ENCODE results near the gene CDC42EP2. TPM values are rescaled to one million over a fixed set of nuclear protein-coding genes. Genes with fewer than 3 reads are reported as not detected.

The CDC42EP2 gene
- total and polyA plus RNA-seq, 2 donors from 2014 or later: 13.7 to 19.4 TPM

DNA sequence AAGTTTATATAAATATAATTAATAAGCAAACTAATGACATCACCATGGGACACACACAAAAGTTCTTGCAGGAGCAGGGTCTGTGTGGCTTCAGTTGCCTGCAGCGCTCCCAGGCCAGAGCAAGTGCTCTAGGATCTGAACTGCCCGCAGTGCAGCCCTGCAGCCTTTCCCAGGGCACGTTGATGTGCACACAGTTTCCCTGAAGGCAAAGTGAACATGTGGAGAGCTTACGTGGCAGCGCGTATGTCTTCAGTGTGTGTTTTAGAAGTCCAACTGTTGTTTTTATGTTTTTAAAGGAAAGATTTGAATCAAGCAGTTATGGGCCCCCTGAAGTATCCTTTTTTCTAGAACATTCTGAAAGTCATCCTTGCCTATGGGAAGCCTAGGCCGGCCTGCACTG, 38.7 kb downstream of the CDC42EP2 start:
- H3K4me3 ChIP-seq (ENCODE audit: low read length in 3 of 3): no peak overlapping the region
- H3K36me3 ChIP-seq (ENCODE audit: control insufficient read depth in 2 of 3, insufficient read depth in 3 of 3, low read length in 3 of 3): peaks cover 7 to 31% (median 23%) of the 10 kb centered on the region in 3 donors
- DNase-seq (peak in 1 of 5 donors; percentile 45), FAIRE-seq (no peak)
- H3K27me3 ChIP-seq (ENCODE audit: control insufficient read depth, insufficient read depth, low read length): no peaks in the 10 kb centered on the region
- H3K9me3 ChIP-seq (ENCODE audit: control insufficient read depth in 2 of 3, insufficient read depth in 1 of 3, low read length in 3 of 3): no peaks in the 10 kb centered on the region
- no peak overlapping the region for H3K27ac ChIP-seq (ENCODE audit: low read depth in 2 of 2, low read length in 2 of 2)
- peaks cover 0 to 19% (median 12%) of the 10 kb centered on the region in 3 donors for H3K4me1 ChIP-seq (ENCODE audit: control insufficient read depth in 2 of 3, insufficient read depth in 2 of 3, low read depth in 1 of 3, low read length in 3 of 3)
- intact Hi-C loops (cut with DNase I): no loop called here
- no peak overlapping the region for H3K9ac ChIP-seq (ENCODE audit: low read length in 3 of 3)
- TF ChIP-seq, protein P1, sequence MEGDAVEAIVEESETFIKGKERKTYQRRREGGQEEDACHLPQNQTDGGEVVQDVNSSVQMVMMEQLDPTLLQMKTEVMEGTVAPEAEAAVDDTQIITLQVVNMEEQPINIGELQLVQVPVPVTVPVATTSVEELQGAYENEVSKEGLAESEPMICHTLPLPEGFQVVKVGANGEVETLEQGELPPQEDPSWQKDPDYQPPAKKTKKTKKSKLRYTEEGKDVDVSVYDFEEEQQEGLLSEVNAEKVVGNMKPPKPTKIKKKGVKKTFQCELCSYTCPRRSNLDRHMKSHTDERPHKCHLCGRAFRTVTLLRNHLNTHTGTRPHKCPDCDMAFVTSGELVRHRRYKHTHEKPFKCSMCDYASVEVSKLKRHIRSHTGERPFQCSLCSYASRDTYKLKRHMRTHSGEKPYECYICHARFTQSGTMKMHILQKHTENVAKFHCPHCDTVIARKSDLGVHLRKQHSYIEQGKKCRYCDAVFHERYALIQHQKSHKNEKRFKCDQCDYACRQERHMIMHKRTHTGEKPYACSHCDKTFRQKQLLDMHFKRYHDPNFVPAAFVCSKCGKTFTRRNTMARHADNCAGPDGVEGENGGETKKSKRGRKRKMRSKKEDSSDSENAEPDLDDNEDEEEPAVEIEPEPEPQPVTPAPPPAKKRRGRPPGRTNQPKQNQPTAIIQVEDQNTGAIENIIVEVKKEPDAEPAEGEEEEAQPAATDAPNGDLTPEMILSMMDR (IDR thresholded peaks at IDR 0.05; ENCODE audit: borderline replicate concordance, extremely low read depth, insufficient read depth): no peak

DNA sequence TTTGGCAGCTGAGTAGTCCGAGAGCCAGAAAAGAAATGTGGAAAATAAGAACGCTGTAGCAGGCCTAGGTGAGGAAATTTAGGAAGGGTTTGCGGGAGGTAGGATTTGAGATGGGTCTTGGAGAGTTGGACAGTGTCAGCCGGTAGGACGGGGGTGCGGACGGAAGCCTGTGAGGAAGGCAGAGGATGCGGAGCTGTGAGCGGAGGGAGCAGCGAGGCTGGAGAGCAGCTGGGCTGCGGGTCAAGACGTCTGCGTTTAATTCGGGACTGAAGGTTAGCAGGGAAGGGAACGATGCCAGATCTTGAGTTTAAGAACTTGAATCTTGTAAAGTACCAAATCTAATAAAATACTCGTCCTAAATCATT, 39.2 kb downstream of the CDC42EP2 start:
- intact Hi-C loops (cut with DNase I): no loop called here
- Histone ChIP-seq H3K4me3 (ENCODE audit: low read length in 3 of 3) (peak overlapping the region; percentile 59 to 82 (median 64)), H3K36me3 (ENCODE audit: control insufficient read depth in 2 of 3, insufficient read depth in 3 of 3, low read length in 3 of 3) (peaks cover 4 to 26% (median 19%) of the 10 kb centered on the region in 3 donors), H3K9me3 (ENCODE audit: control insufficient read depth in 2 of 3, insufficient read depth in 1 of 3, low read length in 3 of 3) (no peaks in the 10 kb centered on the region), H3K27me3 (ENCODE audit: control insufficient read depth, insufficient read depth, low read length) (no peaks in the 10 kb centered on the region), H3K27ac (ENCODE audit: low read depth in 2 of 2, low read length in 2 of 2) (peak overlapping the region in 1 of 2 donors; percentile 26), H3K4me1 (ENCODE audit: control insufficient read depth in 2 of 3, insufficient read depth in 2 of 3, low read depth in 1 of 3, low read length in 3 of 3) (peaks cover 0 to 19% (median 12%) of the 10 kb centered on the region in 3 donors), H3K9ac (ENCODE audit: low read length in 3 of 3) (peak overlapping the region in 2 of 3 donors; percentile 43 to 69)
- FAIRE-seq (no peak), DNase-seq (peak in 2 of 5 donors; percentile 72 to 78)
- TF ChIP-seq, protein P1 (IDR thresholded peaks at IDR 0.05; ENCODE audit: borderline replicate concordance, extremely low read depth, insufficient read depth): no peak

DNA sequence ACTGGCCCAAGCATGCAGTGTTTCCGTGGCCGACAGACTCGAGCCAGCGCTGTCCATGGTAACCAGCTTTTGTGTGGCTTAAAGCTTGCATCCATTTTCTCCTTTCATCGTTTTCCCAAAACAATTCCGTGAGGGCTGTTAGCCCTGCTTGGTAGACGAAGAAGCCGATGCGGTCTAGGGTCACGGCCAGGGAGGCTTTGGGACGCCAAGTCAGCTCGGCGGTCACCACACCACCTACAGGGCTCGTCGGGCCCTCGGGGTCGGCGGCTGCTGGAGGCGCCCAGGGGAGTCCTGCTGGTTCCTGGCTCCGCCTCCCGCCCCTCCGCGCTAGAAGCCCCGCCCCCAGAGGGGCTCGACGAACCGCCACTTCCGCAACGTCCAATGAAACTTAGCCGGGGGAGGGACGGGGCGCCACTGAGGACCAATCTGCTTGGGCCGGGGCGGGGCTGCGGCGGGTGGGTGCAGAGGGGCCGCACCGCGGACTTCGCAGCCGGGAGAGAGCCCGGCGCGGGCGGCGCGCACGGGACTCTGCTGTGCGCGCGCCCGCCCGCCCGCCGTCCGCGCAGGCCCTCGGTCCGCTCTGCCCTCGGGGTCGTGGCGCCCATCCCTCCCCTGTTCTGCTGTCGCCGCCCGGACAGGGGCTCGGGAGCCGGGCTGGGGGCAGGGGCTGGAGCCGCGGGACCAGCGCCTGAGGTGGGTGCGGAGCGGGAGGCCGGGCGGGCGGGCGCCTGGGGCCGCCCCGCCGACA, 39.8 kb downstream of the CDC42EP2 start, which contains the start of gene TIGD3:
TIGD3 (plus strand) TSS at position 487 of the 748 bp plus-strand sequence. CDS start 1,058 bp downstream, outside the sequence.
- Histone ChIP-seq H3K9me3 (ENCODE audit: control insufficient read depth in 2 of 3, insufficient read depth in 1 of 3, low read length in 3 of 3) (no peaks in the 10 kb centered on the region), H3K27ac (ENCODE audit: low read depth in 2 of 2, low read length in 2 of 2) (peak within 1 kb of the TSS in 1 of 2 donors; percentile 26), H3K27me3 (ENCODE audit: control insufficient read depth, insufficient read depth, low read length) (no peaks in the 10 kb centered on the region), H3K36me3 (ENCODE audit: control insufficient read depth in 2 of 3, insufficient read depth in 3 of 3, low read length in 3 of 3) (peaks cover 2 to 21% (median 17%) of the 10 kb centered on the region in 3 donors), H3K9ac (ENCODE audit: low read length in 3 of 3) (peak within 1 kb of the TSS in 2 of 3 donors; percentile 43 to 69), H3K4me3 (ENCODE audit: low read length in 3 of 3) (peak within 1 kb of the TSS; percentile 59 to 82 (median 64)), H3K4me1 (ENCODE audit: control insufficient read depth in 2 of 3, insufficient read depth in 2 of 3, low read depth in 1 of 3, low read length in 3 of 3) (peaks cover 0 to 19% (median 12%) of the 10 kb centered on the region in 3 donors)
- peak; percentile 98 to 99 (median 99) for DNase-seq
- TF ChIP-seq, protein P1 (IDR thresholded peaks at IDR 0.05; ENCODE audit: borderline replicate concordance, extremely low read depth, insufficient read depth): no peak
- FAIRE-seq: no peak
- intact Hi-C loops (cut with DNase I): no loop called here
